Bone marrow (tissue), 2 donors: ENCODE results near the gene NPHS2.
"Not testable (repeated sequence)": the region's sequence is repeated elsewhere in the genome, so short reads cannot be mapped to it uniquely, and the experiment has no call there.

Source experiments
- DNase-seq, 2 donors: peaks; one replicate each; lab custom pipeline; 2025; lab: John Stamatoyannopoulos, UW

The NPHS2 gene

GRCh38 chr1:179547021-179547535 lies 28.7 kb downstream of the NPHS2 start:
- DNase-seq = no peak

- DNase-seq = no peak
Observed at GRCh38 chr1:179545321-179545720, 30.4 kb downstream of the NPHS2 start.

- DNase-seq = no peak
Observed at GRCh38 chr1:179541774-179542173, 34.0 kb downstream of the NPHS2 start.

GRCh38 chr1:179530352-179530751 lies 45.4 kb downstream of the NPHS2 start:
- DNase-seq = no peak

GRCh38 chr1:179529482-179530195 lies 46.1 kb downstream of the NPHS2 start:
- DNase-seq = no peak

- DNase-seq = not testable (repeated sequence)
Observed at GRCh38 chr1:179518544-179518943, 57.2 kb downstream of the NPHS2 start.

GRCh38 chr1:179516976-179517705 lies 58.6 kb downstream of the NPHS2 start:
- no peak for DNase-seq

GRCh38 chr1:179510038-179510437 lies 65.7 kb downstream of the NPHS2 start:
- DNase-seq = no peak

- DNase-seq = no peak
Observed at GRCh38 chr1:179509384-179509783, 66.4 kb downstream of the NPHS2 start.

GRCh38 chr1:179506199-179506598 lies 69.5 kb downstream of the NPHS2 start:
- no peak for DNase-seq
